Measurements from ENCODE around the gene BRD4. TPM values are rescaled to one million over a fixed set of nuclear protein-coding genes. Genes with fewer than 3 reads are reported as not detected.

Gene BRD4
- total RNA-seq, 2 donors from 2014 or later: 161 to 187 TPM

GRCh38 chr19:15280048-15280725 lies 52.2 kb downstream of the BRD4 start:
- no peaks in the 10 kb centered on the region for H3K36me3 Mint-ChIP-seq (ENCODE audit: insufficient read depth in 2 of 2)
- peak overlapping the region in 1 of 2 donors; percentile 3 for H3K4me3 Mint-ChIP-seq
- peak overlapping the region; percentile 93 for H3K27ac Mint-ChIP-seq
- no peaks in the 10 kb centered on the region for H3K27me3 Mint-ChIP-seq (ENCODE audit: low read depth)
- no peaks in the 10 kb centered on the region for H3K9me3 Mint-ChIP-seq
- DNase-seq (no peak), ATAC-seq (replicated peaks in 1 of 2) (no peak)
- H3K4me1 Mint-ChIP-seq (ENCODE audit: low read depth): peaks cover 81% of the 10 kb centered on the region

GRCh38 chr19:15279326-15279904 lies 52.9 kb downstream of the BRD4 start:
- Mint-ChIP-seq H3K27me3 (ENCODE audit: low read depth) (no peaks in the 10 kb centered on the region), H3K4me1 (ENCODE audit: low read depth) (peaks cover 73% of the 10 kb centered on the region), H3K9me3 (no peaks in the 10 kb centered on the region), H3K36me3 (ENCODE audit: insufficient read depth in 2 of 2) (no peaks in the 10 kb centered on the region), H3K4me3 (no peak overlapping the region), H3K27ac (peak overlapping the region; percentile 93)
- DNase-seq (no peak), ATAC-seq (replicated peaks in 1 of 2) (no peak)

DNA sequence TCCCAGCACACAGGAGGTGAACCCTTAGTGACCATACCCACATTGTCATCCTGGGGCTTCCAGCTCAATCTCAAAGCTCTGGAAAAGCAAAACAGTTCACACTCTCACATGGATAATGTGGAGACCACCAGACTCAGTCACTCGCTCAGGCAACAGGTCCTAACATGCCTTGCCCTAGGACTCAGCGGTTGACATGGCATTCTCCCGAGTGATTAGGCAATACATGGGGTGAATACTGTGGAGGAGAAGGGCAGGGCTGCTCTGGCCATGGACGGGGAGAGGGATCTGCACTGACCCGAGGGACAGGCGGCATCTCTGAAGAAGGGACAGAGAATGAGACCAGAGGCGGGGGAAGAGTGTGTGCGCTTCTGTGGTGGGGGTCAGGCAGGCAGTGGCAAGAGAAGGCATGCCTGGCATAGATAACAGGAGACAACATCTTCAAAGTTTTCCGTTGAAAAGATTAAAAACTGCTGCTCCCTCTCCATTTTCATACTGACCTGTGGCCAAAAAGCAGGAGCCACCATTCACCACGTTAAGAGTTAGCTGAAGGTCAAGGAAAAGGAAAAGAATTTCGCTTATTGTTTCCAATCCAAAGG lies 55.6 kb downstream of the BRD4 start:
- Mint-ChIP-seq H3K9me3 (no peaks in the 10 kb centered on the region), H3K4me1 (ENCODE audit: low read depth) (peaks cover 51% of the 10 kb centered on the region)
- ATAC-seq (replicated peaks in 1 of 2): no peak

DNA sequence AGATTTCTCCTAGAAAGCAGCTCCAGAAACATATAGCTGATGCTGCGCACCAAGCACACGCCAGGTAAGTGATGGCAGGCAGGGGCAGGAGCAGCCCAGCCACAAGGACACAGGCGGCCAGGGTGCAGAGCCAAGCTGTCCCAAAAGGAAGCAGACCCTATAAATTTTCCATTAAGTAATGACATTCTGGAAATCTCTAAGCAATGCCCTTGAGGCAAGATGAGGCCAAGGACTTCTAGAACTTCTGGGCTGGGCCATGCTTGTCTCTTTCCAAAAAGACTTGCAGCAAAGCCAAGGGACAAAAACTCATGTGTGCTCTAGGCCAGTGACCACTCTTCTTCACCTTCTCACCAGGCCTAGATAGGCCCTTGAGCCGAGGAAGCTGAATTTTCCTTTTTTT lies 57.9 kb downstream of the BRD4 start:
- Mint-ChIP-seq H3K27me3 (ENCODE audit: low read depth) (no peaks in the 10 kb centered on the region), H3K9me3 (no peaks in the 10 kb centered on the region), H3K36me3 (ENCODE audit: insufficient read depth in 2 of 2) (peaks cover 0 to 11% of the 10 kb centered on the region in 2 donors), H3K27ac (no peak overlapping the region), H3K4me3 (no peak overlapping the region), H3K4me1 (ENCODE audit: low read depth) (peaks cover 43% of the 10 kb centered on the region)
- no peak for ATAC-seq (replicated peaks in 1 of 2)
- no peak for DNase-seq

More for the DNA sequence above, 55.6 kb downstream of the BRD4 start:
- Mint-ChIP-seq H3K27ac (peak overlapping the region; percentile 92), H3K4me3 (no peak overlapping the region), H3K36me3 (ENCODE audit: insufficient read depth in 2 of 2) (peaks cover 0 to 5% of the 10 kb centered on the region in 2 donors), H3K27me3 (ENCODE audit: low read depth) (no peaks in the 10 kb centered on the region)
- DNase-seq: no peak

DNA sequence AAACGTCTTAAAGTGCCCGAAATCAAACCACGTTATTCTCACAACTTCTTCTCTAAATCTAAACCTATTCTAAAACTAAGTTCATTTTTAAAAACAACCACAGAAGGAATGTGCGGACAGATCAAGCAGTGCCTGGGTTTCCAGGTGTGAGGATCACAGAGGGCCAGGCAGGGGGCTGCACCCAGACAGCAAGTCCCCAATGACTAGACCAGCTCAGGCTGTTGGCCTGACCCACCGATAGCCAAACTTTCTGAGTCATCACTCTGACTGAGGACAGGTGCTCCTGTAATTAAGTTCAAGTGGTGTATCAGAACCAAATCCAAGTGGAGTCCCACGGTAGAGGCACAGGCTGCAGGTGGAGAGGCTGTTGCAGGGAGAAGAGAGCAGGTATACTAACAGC lies 62.5 kb downstream of the BRD4 start:
- Mint-ChIP-seq H3K4me3 (no peak overlapping the region), H3K27me3 (ENCODE audit: low read depth) (no peaks in the 10 kb centered on the region), H3K9me3 (no peaks in the 10 kb centered on the region), H3K27ac (peak overlapping the region; percentile 54), H3K4me1 (ENCODE audit: low read depth) (peaks cover 32% of the 10 kb centered on the region), H3K36me3 (ENCODE audit: insufficient read depth in 2 of 2) (peaks cover 0 to 21% of the 10 kb centered on the region in 2 donors)
- ATAC-seq (replicated peaks in 1 of 2): no peak
- DNase-seq: no peak

- Mint-ChIP-seq H3K9me3 (no peaks in the 10 kb centered on the region), H3K27me3 (ENCODE audit: low read depth) (no peaks in the 10 kb centered on the region), H3K4me3 (no peak overlapping the region), H3K4me1 (ENCODE audit: low read depth) (peaks cover 27% of the 10 kb centered on the region), H3K36me3 (ENCODE audit: insufficient read depth in 2 of 2) (peaks cover 0 to 21% of the 10 kb centered on the region in 2 donors), H3K27ac (peak overlapping the region; percentile 55)
- DNase-seq: no peak
- ATAC-seq (replicated peaks in 1 of 2): no peak
Measured at GRCh38 chr19:15268928-15269253, 63.4 kb downstream of the BRD4 start.

DNA sequence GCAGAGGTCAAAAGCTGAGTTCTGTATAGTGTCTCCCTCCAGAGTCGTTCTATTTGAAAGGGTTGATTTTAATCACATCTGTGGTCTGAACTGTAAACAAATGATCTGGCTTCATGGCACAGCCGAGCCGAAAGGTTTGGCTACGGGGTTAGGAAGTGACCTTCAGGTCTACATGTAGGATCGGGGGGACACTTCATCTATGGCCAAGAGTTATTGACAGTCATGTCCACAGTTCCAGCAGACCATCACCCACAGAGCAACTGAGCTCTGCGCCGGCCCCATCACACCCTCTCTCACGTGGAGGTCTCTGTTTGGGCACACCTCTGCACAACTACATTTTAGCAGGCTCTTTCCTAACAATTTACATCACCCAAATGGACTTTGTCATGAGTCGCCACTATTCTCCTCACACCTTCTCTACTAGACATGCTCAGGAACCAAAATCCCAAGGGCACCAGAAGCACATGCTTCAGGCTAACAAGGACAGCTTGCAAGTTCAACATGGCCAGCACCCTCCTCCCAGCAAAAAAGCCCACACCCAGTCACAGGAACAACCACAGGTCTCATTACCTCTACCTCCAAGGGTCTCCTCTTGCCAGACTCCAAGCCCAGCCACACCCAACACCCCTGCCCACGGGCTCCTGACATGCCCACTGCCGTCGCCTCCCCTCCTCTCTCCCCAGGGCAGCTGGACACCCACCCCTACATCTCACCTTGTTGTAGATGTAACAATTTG lies 64.0 kb downstream of the BRD4 start:
- peaks cover 0 to 21% of the 10 kb centered on the region in 2 donors for H3K36me3 Mint-ChIP-seq (ENCODE audit: insufficient read depth in 2 of 2)
- DNase-seq: no peak
- no peaks in the 10 kb centered on the region for H3K9me3 Mint-ChIP-seq
- no peak for ATAC-seq (replicated peaks in 1 of 2)
- no peak overlapping the region for H3K4me3 Mint-ChIP-seq
- H3K4me1 Mint-ChIP-seq (ENCODE audit: low read depth): peaks cover 27% of the 10 kb centered on the region
- peak overlapping the region; percentile 55 for H3K27ac Mint-ChIP-seq
- H3K27me3 Mint-ChIP-seq (ENCODE audit: low read depth): no peaks in the 10 kb centered on the region

DNA sequence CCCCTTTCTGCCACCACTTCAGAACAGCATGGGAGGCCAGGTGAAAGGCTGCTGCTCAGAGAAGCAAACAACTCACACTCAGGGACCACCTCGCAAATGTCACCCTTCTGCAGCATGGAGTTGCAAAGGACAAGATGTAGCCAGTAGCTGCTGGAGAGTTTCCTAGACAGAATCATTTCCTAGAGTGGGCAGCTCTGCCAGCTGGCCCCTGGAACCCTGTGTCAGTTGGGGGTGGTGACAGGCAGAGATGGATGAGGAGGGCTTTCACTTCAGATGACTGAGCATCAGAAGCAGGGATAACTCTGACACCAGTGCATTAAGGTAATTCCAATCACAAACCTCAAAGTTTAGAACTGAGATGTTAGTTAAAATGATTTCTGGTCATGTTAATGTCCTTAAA lies 65.7 kb downstream of the BRD4 start:
- no peaks in the 10 kb centered on the region for H3K27me3 Mint-ChIP-seq (ENCODE audit: low read depth)
- no peak overlapping the region for H3K4me3 Mint-ChIP-seq

GRCh38 chr19:15265850-15266248 lies 66.5 kb downstream of the BRD4 start:
- Mint-ChIP-seq H3K36me3 (ENCODE audit: insufficient read depth in 2 of 2) (peaks cover 2 to 25% of the 10 kb centered on the region in 2 donors), H3K4me1 (ENCODE audit: low read depth) (peaks cover 20% of the 10 kb centered on the region), H3K27ac (no peak overlapping the region)

More for the DNA sequence above, 65.7 kb downstream of the BRD4 start:
- no peak for DNase-seq
- H3K9me3 Mint-ChIP-seq: no peaks in the 10 kb centered on the region
- H3K4me1 Mint-ChIP-seq (ENCODE audit: low read depth): peaks cover 27% of the 10 kb centered on the region
- H3K36me3 Mint-ChIP-seq (ENCODE audit: insufficient read depth in 2 of 2): peaks cover 0 to 19% of the 10 kb centered on the region in 2 donors
- ATAC-seq (replicated peaks in 1 of 2): no peak
- no peak overlapping the region for H3K27ac Mint-ChIP-seq

GRCh38 chr19:15265214-15265849 lies 67.0 kb downstream of the BRD4 start:
- no peaks in the 10 kb centered on the region for H3K9me3 Mint-ChIP-seq
- H3K36me3 Mint-ChIP-seq (ENCODE audit: insufficient read depth in 2 of 2): peaks cover 2 to 28% of the 10 kb centered on the region in 2 donors
- ATAC-seq (replicated peaks in 1 of 2): no peak

More at GRCh38 chr19:15265850-15266248, 66.5 kb downstream of the BRD4 start:
- Mint-ChIP-seq H3K4me3 (no peak overlapping the region), H3K27me3 (ENCODE audit: low read depth) (no peaks in the 10 kb centered on the region), H3K9me3 (no peaks in the 10 kb centered on the region)
- no peak for DNase-seq
- ATAC-seq (replicated peaks in 1 of 2): no peak

GRCh38 chr19:15264933-15265206 lies 67.5 kb downstream of the BRD4 start:
- H3K9me3 Mint-ChIP-seq: no peaks in the 10 kb centered on the region
- H3K36me3 Mint-ChIP-seq (ENCODE audit: insufficient read depth in 2 of 2): peaks cover 2 to 28% of the 10 kb centered on the region in 2 donors
- H3K4me3 Mint-ChIP-seq: no peak overlapping the region
- peaks cover 15% of the 10 kb centered on the region for H3K4me1 Mint-ChIP-seq (ENCODE audit: low read depth)
- no peaks in the 10 kb centered on the region for H3K27me3 Mint-ChIP-seq (ENCODE audit: low read depth)
- ATAC-seq (replicated peaks in 1 of 2) (no peak), DNase-seq (no peak)
- H3K27ac Mint-ChIP-seq: no peak overlapping the region

More at GRCh38 chr19:15265214-15265849, 67.0 kb downstream of the BRD4 start:
- no peak for DNase-seq
- Mint-ChIP-seq H3K4me1 (ENCODE audit: low read depth) (peaks cover 20% of the 10 kb centered on the region), H3K4me3 (no peak overlapping the region), H3K27ac (peak overlapping the region; percentile 58), H3K27me3 (ENCODE audit: low read depth) (no peaks in the 10 kb centered on the region)

GRCh38 chr19:15264061-15264932 lies 68.0 kb downstream of the BRD4 start:
- Mint-ChIP-seq H3K27me3 (ENCODE audit: low read depth) (no peaks in the 10 kb centered on the region), H3K4me3 (no peak overlapping the region), H3K9me3 (no peaks in the 10 kb centered on the region), H3K4me1 (ENCODE audit: low read depth) (peaks cover 12% of the 10 kb centered on the region), H3K27ac (no peak overlapping the region), H3K36me3 (ENCODE audit: insufficient read depth in 2 of 2) (peaks cover 2 to 27% of the 10 kb centered on the region in 2 donors)
- ATAC-seq (replicated peaks in 1 of 2) (peak; percentile 38 to 61), DNase-seq (peak; percentile 70 to 78)

Measured in activated T-cell treated with anti-CD3 and anti-CD28 coated beads, Interleukin-2, amount 50 U/mL, for 72 hours (primary cell).